ENCODE data around the gene TGM1. TPM values are rescaled to one million over a fixed set of nuclear protein-coding genes. Genes with fewer than 3 reads are reported as not detected.

The TGM1 gene
- total RNA-seq, 1 donor = 3.4 TPM

Small RNA genes within 50 kb of the gene (small RNA-seq; reads per million reads assigned to genes)
- gene CHMP4A (ENCODE audit: low replicate concordance) (not detected), gene MDP1 (ENCODE audit: low replicate concordance) (0.13 reads per million)

Other genes starting within 250 kb of the TGM1 start
- under 0.01 TPM in 1 of 2 replicates, not detected in the other for gene CARMIL3, start 211.2 kb downstream of the TGM1 start, total RNA-seq
- under 0.01 TPM in 1 of 2 replicates, not detected in the other for gene CPNE6, start 191.6 kb downstream of the TGM1 start, total RNA-seq
- 10.3 and 48.8 TPM in 2 replicates for gene PCK2, start 168.9 kb downstream of the TGM1 start, total RNA-seq
- 42.9 and 54.3 TPM in 2 replicates for gene DCAF11, start 148.4 kb downstream of the TGM1 start, total RNA-seq
- 0.72 and 1.3 TPM in 2 replicates for gene NRL, start 148.2 kb downstream of the TGM1 start, total RNA-seq
- 0.44 TPM in 1 of 2 replicates, not detected in the other for gene FITM1, start 132.5 kb downstream of the TGM1 start, total RNA-seq
- gene PSME1, start 127.0 kb downstream of the TGM1 start, total RNA-seq = 51.5 and 134 TPM in 2 replicates
- gene EMC9, start 121.6 kb downstream of the TGM1 start, total RNA-seq = 14.3 and 14.9 TPM in 2 replicates
- 71.8 and 89.9 TPM in 2 replicates for gene PSME2, start 116.6 kb downstream of the TGM1 start, total RNA-seq
- gene RNF31, start 115.7 kb downstream of the TGM1 start, total RNA-seq = 57.8 and 65.3 TPM in 2 replicates
- gene IRF9, start 101.9 kb downstream of the TGM1 start, total RNA-seq = 58.9 and 78.3 TPM in 2 replicates
- gene REC8, start 91.1 kb downstream of the TGM1 start, total RNA-seq = 4.6 and 5.2 TPM in 2 replicates
- gene IPO4, start 74.4 kb downstream of the TGM1 start, total RNA-seq = 45.1 and 87.8 TPM in 2 replicates
- gene TM9SF1, start 67.7 kb downstream of the TGM1 start, total RNA-seq = 89.9 and 103 TPM in 2 replicates
- 0.14 and 0.22 TPM in 2 replicates for gene TSSK4, start 57.5 kb downstream of the TGM1 start, total RNA-seq
- gene CHMP4A, start 49.7 kb downstream of the TGM1 start, total RNA-seq = 21.9 and 50.8 TPM in 2 replicates
- gene MDP1, start 47.1 kb downstream of the TGM1 start, total RNA-seq = 9.9 and 11.6 TPM in 2 replicates
- gene NEDD8, start 30.8 kb downstream of the TGM1 start, total RNA-seq = 86.8 and 89.3 TPM in 2 replicates
- 78.6 and 87.8 TPM in 2 replicates for gene GMPR2, start 30.2 kb downstream of the TGM1 start, total RNA-seq
- 46.6 and 73.7 TPM in 2 replicates for gene TINF2, start 20.6 kb downstream of the TGM1 start, total RNA-seq
- 37.9 and 45.2 TPM in 2 replicates for gene RABGGTA, start 8.4 kb upstream of the TGM1 start, total RNA-seq
- gene DHRS1, start 36.6 kb upstream of the TGM1 start, total RNA-seq = 12.7 and 23.0 TPM in 2 replicates
- gene NOP9, start 36.7 kb upstream of the TGM1 start, total RNA-seq = 15.5 and 39.7 TPM in 2 replicates
- gene CIDEB, start 44.8 kb upstream of the TGM1 start, total RNA-seq = 0.22 and 1.0 TPM in 2 replicates
- gene LTB4R2, start 47.0 kb upstream of the TGM1 start, total RNA-seq = 5.6 and 7.7 TPM in 2 replicates
- gene LTB4R, start 48.3 kb upstream of the TGM1 start, total RNA-seq = 0.88 and 1.0 TPM in 2 replicates
- gene ADCY4, start 71.9 kb upstream of the TGM1 start, total RNA-seq = 0.66 and 3.1 TPM in 2 replicates
- not detected in 2 replicates for gene RIPK3, start 76.8 kb upstream of the TGM1 start, total RNA-seq
- 35.7 and 57.7 TPM in 2 replicates for gene NFATC4, start 105.0 kb upstream of the TGM1 start, total RNA-seq
- gene NYNRIN, start 135.8 kb upstream of the TGM1 start, total RNA-seq = 1.6 and 4.2 TPM in 2 replicates
- 1.3 and 5.0 TPM in 2 replicates for gene CBLN3, start 166.5 kb upstream of the TGM1 start, total RNA-seq
- gene KHNYN, start 166.8 kb upstream of the TGM1 start, total RNA-seq = 68.7 and 71.7 TPM in 2 replicates
- gene SDR39U1, start 179.6 kb upstream of the TGM1 start, total RNA-seq = 14.5 and 19.7 TPM in 2 replicates
- not detected in 2 replicates for gene CMA1, start 245.1 kb upstream of the TGM1 start, total RNA-seq

Data from placental pericyte (primary cell).